Activated T-helper 1 cell treated with anti-CD3 and anti-CD28 coated beads, Interleukin-12 subunit alpha, Interleukin-12 subunit beta, Interleukin-2, Interleukin-4 antibody, amounts not matched to agents 30 ng/mL and 10 ng/mL and 1 ng/mL, durations not matched to agents 14 hours and 24 hours and 36 hours (primary cell): ENCODE data around the gene MED14. TPM values are rescaled to one million over a fixed set of nuclear protein-coding genes. Genes with fewer than 3 reads are reported as not detected.

Experiments used
- DNase-seq: peaks from one replicate; pipeline ENCODE4 v3.0.0; 2021; ENCODE audit warnings: low spot score
- H3K27ac Mint-ChIP-seq: one replicate; pipeline ENCODE4 v1.8.0; 2021; ENCODE audit warnings: mild to moderate bottlenecking, mixed read lengths
- H3K27me3 Mint-ChIP-seq: one replicate; pipeline ENCODE4 v1.8.0; 2022; ENCODE audit warnings: mild to moderate bottlenecking, moderate library complexity, mixed read lengths; ENCODE audit not compliant: insufficient read depth
- H3K36me3 Mint-ChIP-seq: one replicate; pipeline ENCODE4 v1.8.0; 2021; ENCODE audit warnings: low read depth, mixed read lengths
- H3K4me1 Mint-ChIP-seq: one replicate; pipeline ENCODE4 v1.8.0; 2021; ENCODE audit warnings: low read depth, mixed read lengths
- H3K4me3 Mint-ChIP-seq: one replicate; pipeline ENCODE4 v1.8.0; 2021; ENCODE audit warnings: mild to moderate bottlenecking, moderate library complexity, mixed read lengths
- H3K9me3 Mint-ChIP-seq: one replicate; pipeline ENCODE4 v1.8.0; 2021; ENCODE audit warnings: mixed read lengths
- intact Hi-C: fragments of 100-400 bp; cut with micrococcal nuclease; formaldehyde crosslinking; loops from one replicate; pipeline ENCODE4 v1.15.1; 2024
- total RNA-seq: library from RNA; stranded (reverse); gene quantifications from 2 replicates; pipeline ENCODE4 v1.2.3, GENCODE V29; 2022

The MED14 gene
- total RNA-seq, 1 donor from 2014 or later, result 36.4 TPM

GRCh38 chrX:40684092-40684491 is 51.2 kb downstream of the MED14 start:
- Mint-ChIP-seq H3K36me3 (peaks cover 17% of the 10 kb centered on the region), H3K4me3 (no peak overlapping the region), H3K27me3 (no peaks in the 10 kb centered on the region), H3K4me1 (peaks cover 14% of the 10 kb centered on the region), H3K9me3 (no peaks in the 10 kb centered on the region), H3K27ac (no peak overlapping the region)
- intact Hi-C loops, result no loop called here
- no peak for DNase-seq

GRCh38 chrX:40683245-40683644 is 52.1 kb downstream of the MED14 start:
- Mint-ChIP-seq H3K27ac (no peak overlapping the region), H3K36me3 (peaks cover 15% of the 10 kb centered on the region), H3K27me3 (no peaks in the 10 kb centered on the region), H3K4me3 (no peak overlapping the region), H3K9me3 (no peaks in the 10 kb centered on the region), H3K4me1 (peaks cover 14% of the 10 kb centered on the region)
- no peak for DNase-seq
- intact Hi-C loops, result no loop called here

GRCh38 chrX:40671126-40671525 is 64.2 kb downstream of the MED14 start:
- H3K4me3 Mint-ChIP-seq, result no peak overlapping the region
- H3K27ac Mint-ChIP-seq, result no peak overlapping the region
- H3K36me3 Mint-ChIP-seq, result peaks cover 27% of the 10 kb centered on the region
- H3K27me3 Mint-ChIP-seq, result no peaks in the 10 kb centered on the region
- H3K4me1 Mint-ChIP-seq, result no peaks in the 10 kb centered on the region
- DNase-seq, result no peak
- intact Hi-C loops, result no loop called here
- H3K9me3 Mint-ChIP-seq, result no peaks in the 10 kb centered on the region

GRCh38 chrX:40663880-40664630 is 71.3 kb downstream of the MED14 start:
- Mint-ChIP-seq H3K27me3 (no peaks in the 10 kb centered on the region), H3K4me3 (no peak overlapping the region), H3K9me3 (no peaks in the 10 kb centered on the region), H3K27ac (no peak overlapping the region), H3K4me1 (no peaks in the 10 kb centered on the region), H3K36me3 (peaks cover 26% of the 10 kb centered on the region)
- intact Hi-C loops, result no loop called here
- no peak for DNase-seq

- no peak for DNase-seq
- intact Hi-C loops, result no loop called here
- H3K9me3 Mint-ChIP-seq, result no peaks in the 10 kb centered on the region
- peaks cover 26% of the 10 kb centered on the region for H3K36me3 Mint-ChIP-seq
- no peaks in the 10 kb centered on the region for H3K27me3 Mint-ChIP-seq
- no peak overlapping the region for H3K27ac Mint-ChIP-seq
- H3K4me3 Mint-ChIP-seq, result no peak overlapping the region
- no peaks in the 10 kb centered on the region for H3K4me1 Mint-ChIP-seq
Observed at GRCh38 chrX:40663078-40663740, 72.1 kb downstream of the MED14 start.

- intact Hi-C loops, result no loop called here
- Mint-ChIP-seq H3K4me1 (no peaks in the 10 kb centered on the region), H3K27ac (no peak overlapping the region), H3K36me3 (peaks cover 16% of the 10 kb centered on the region), H3K4me3 (no peak overlapping the region), H3K9me3 (no peaks in the 10 kb centered on the region), H3K27me3 (no peaks in the 10 kb centered on the region)
- DNase-seq, result no peak
Observed at GRCh38 chrX:40661489-40661888, 73.9 kb downstream of the MED14 start.

GRCh38 chrX:40660381-40660780 is 75.0 kb downstream of the MED14 start:
- Mint-ChIP-seq H3K4me1 (no peaks in the 10 kb centered on the region), H3K36me3 (peaks cover 13% of the 10 kb centered on the region), H3K4me3 (no peak overlapping the region), H3K9me3 (no peaks in the 10 kb centered on the region), H3K27me3 (no peaks in the 10 kb centered on the region), H3K27ac (no peak overlapping the region)
- no peak for DNase-seq
- intact Hi-C loops, result no loop called here

GRCh38 chrX:40653535-40653934 is 81.8 kb downstream of the MED14 start:
- Mint-ChIP-seq H3K36me3 (peaks cover 10% of the 10 kb centered on the region), H3K27me3 (no peaks in the 10 kb centered on the region), H3K9me3 (no peaks in the 10 kb centered on the region), H3K4me3 (no peak overlapping the region), H3K27ac (no peak overlapping the region), H3K4me1 (peaks cover 5% of the 10 kb centered on the region)
- DNase-seq, result no peak
- intact Hi-C loops, result loop anchor here (5.0 kb wide), 1 partner anchor 224 kb away; no protein-coding TSS in a partner anchor

GRCh38 chrX:40652664-40653063 is 82.7 kb downstream of the MED14 start:
- Mint-ChIP-seq H3K4me3 (no peak overlapping the region), H3K36me3 (peaks cover 10% of the 10 kb centered on the region), H3K27ac (no peak overlapping the region), H3K9me3 (no peaks in the 10 kb centered on the region), H3K27me3 (no peaks in the 10 kb centered on the region), H3K4me1 (peaks cover 5% of the 10 kb centered on the region)
- DNase-seq, result no peak
- intact Hi-C loops, result loop anchor here (1.0 to 5.0 kb wide), 2 partner anchors 225 to 462 kb away; no protein-coding TSS in a partner anchor

- H3K9me3 Mint-ChIP-seq, result no peaks in the 10 kb centered on the region
- intact Hi-C loops, result loop anchor here (1.0 to 5.0 kb wide), 5 partner anchors 143 to 601 kb away; no protein-coding TSS in a partner anchor
- peaks cover 5% of the 10 kb centered on the region for H3K4me1 Mint-ChIP-seq
- no peak overlapping the region for H3K27ac Mint-ChIP-seq
- H3K27me3 Mint-ChIP-seq, result no peaks in the 10 kb centered on the region
- peak; percentile 52 for DNase-seq
- H3K4me3 Mint-ChIP-seq, result no peak overlapping the region
- peaks cover 10% of the 10 kb centered on the region for H3K36me3 Mint-ChIP-seq
Observed at GRCh38 chrX:40651620-40652223, 83.6 kb downstream of the MED14 start.

GRCh38 chrX:40647307-40648197 is 87.8 kb downstream of the MED14 start, which contains the start of gene CXorf38:
Gene CXorf38 (minus strand): TSS chrX:40647561. CDS start chrX:40647520, 41 bp downstream.
- peaks cover 12% of the 10 kb centered on the region for H3K36me3 Mint-ChIP-seq
- H3K27ac Mint-ChIP-seq, result peak within 1 kb of the TSS; percentile 94
- H3K27me3 Mint-ChIP-seq, result no peaks in the 10 kb centered on the region
- peak; percentile 85 for DNase-seq
- no peaks in the 10 kb centered on the region for H3K9me3 Mint-ChIP-seq
- intact Hi-C loops, result loop anchor here (1.0 to 5.0 kb wide), 4 partner anchors 67 to 690 kb away; partner anchors contain the start of genes ATP6AP2, MED14 and USP9X
- H3K4me3 Mint-ChIP-seq, result peak within 1 kb of the TSS; percentile 97
- peaks cover 28% of the 10 kb centered on the region for H3K4me1 Mint-ChIP-seq
